ENCODE measurements around the gene OR51V1. TPM values are rescaled to one million over a fixed set of nuclear protein-coding genes. Genes with fewer than 3 reads are reported as not detected.
"Not testable (repeated sequence)": the region's sequence is repeated elsewhere in the genome, so short reads cannot be mapped to it uniquely, and the experiment has no call there.

Gene OR51V1
- total RNA-seq = not detected
- not detected for polyA plus RNA-seq
- long read RNA-seq, donor 1 = 0 reads
- long read RNA-seq, donor 2 = 0 reads
- long read RNA-seq, donor 3 = 0 reads
- long read RNA-seq, donor 4 = 0 reads

DNA sequence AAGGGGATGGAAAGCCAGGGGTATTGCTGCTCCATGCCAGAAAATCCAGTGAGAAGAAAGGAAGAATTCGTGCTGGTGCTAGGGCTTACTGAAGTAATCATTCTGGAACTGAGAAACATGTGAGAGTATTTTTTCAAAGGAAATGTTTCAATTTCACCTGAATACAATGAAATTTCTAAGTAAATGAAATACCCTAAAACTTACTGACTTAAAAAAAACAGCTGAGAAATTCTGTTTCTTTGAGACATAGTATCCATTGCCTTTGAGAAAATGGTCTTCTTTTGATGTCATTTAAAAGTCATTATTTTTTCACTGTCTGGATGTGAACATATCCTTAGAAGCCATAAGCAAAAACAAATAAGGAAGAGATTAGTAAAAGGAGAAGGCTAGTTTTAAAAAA, at the start of gene OR51V1:
Gene OR51V1, minus strand, starts transcription at position 101 of the 400 bp plus-strand sequence. Its CDS starts 0 bp downstream, at position 101.
- Histone ChIP-seq H3K27ac (ENCODE audit: low read length) (no peak within 1 kb of the TSS), H3K4me3 (ENCODE audit: low read length) (no peak within 1 kb of the TSS), H3K4me1 (ENCODE audit: control insufficient read depth, insufficient read depth, low read length) (no peaks in the 10 kb centered on the region), H3K9me3 (ENCODE audit: control insufficient read depth, low read length) (no peaks in the 10 kb centered on the region), H3K27me3 (ENCODE audit: control insufficient read depth, insufficient read depth) (no peaks in the 10 kb centered on the region)
- ATAC-seq = no peak
- intact Hi-C loops (cut with DNase I) = no loop called here
- DNase-seq = no peak
- 68% methylated on average over 1 of the region's 1 CpG for WGBS

DNA sequence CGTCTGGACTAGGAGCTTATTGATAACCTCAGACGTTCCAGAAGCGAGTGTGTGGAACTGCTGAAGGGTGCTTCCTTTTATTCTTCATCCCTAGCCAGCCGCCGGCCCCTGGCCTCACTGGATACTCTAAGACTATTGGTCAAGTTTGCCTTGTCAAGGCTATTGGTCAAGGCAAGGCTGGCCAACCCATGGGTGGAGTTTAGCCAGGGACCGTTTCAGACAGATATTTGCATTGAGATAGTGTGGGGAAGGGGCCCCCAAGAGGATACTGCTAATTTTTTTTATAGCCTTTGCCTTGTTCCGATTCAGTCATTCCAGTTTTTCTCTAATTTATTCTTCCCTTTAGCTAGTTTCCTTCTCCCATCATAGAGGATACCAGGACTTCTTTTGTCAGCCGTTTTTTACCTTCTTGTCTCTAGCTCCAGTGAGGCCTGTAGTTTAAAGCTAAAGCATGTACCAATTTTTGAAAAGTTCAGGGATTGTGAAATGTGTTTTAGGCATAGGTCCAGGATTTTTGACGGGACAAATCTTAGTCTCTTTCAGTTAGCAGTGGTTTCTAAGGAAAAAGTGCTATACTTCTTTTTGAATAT, 49.4 kb upstream of the OR51V1 start, which contains the start of gene HBG1:
Gene HBG1, minus strand, starts transcription at position 51 of the 590 bp plus-strand sequence. CDS start 53 bp downstream, outside the sequence.
- ATAC-seq; H3K27me3 ChIP-seq (ENCODE audit: control insufficient read depth, insufficient read depth); H3K27ac ChIP-seq (ENCODE audit: low read length); H3K4me1 ChIP-seq (ENCODE audit: control insufficient read depth, insufficient read depth, low read length); DNase-seq; H3K9me3 ChIP-seq (ENCODE audit: control insufficient read depth, low read length); intact Hi-C loops (cut with DNase I); H3K4me3 ChIP-seq (ENCODE audit: low read length): not testable (repeated sequence)
- 56% methylated on average over 3 of the region's 9 CpGs for WGBS

GRCh38 chr11:5248498-5248897, 48.0 kb upstream of the OR51V1 start:
- H3K27me3 ChIP-seq (ENCODE audit: control insufficient read depth, insufficient read depth); H3K27ac ChIP-seq (ENCODE audit: low read length); H3K4me3 ChIP-seq (ENCODE audit: low read length); intact Hi-C loops (cut with DNase I); ATAC-seq; H3K9me3 ChIP-seq (ENCODE audit: control insufficient read depth, low read length); H3K4me1 ChIP-seq (ENCODE audit: control insufficient read depth, insufficient read depth, low read length); DNase-seq: not testable (repeated sequence)
- WGBS = 24% methylated on average over 7 of the region's 7 CpGs

- no peak for ATAC-seq
- intact Hi-C loops (cut with DNase I) = no loop called here
- H3K27ac ChIP-seq (ENCODE audit: low read length) = no peak overlapping the region
- no peaks in the 10 kb centered on the region for H3K4me1 ChIP-seq (ENCODE audit: control insufficient read depth, insufficient read depth, low read length)
- WGBS = 76% methylated on average over 3 of the region's 3 CpGs
- DNase-seq = no peak
- H3K4me3 ChIP-seq (ENCODE audit: low read length) = no peak overlapping the region
- no peaks in the 10 kb centered on the region for H3K27me3 ChIP-seq (ENCODE audit: control insufficient read depth, insufficient read depth)
- H3K9me3 ChIP-seq (ENCODE audit: control insufficient read depth, low read length) = no peaks in the 10 kb centered on the region
These were observed 47.1 kb upstream of the OR51V1 start for GRCh38 chr11:5247472-5248192.

DNA sequence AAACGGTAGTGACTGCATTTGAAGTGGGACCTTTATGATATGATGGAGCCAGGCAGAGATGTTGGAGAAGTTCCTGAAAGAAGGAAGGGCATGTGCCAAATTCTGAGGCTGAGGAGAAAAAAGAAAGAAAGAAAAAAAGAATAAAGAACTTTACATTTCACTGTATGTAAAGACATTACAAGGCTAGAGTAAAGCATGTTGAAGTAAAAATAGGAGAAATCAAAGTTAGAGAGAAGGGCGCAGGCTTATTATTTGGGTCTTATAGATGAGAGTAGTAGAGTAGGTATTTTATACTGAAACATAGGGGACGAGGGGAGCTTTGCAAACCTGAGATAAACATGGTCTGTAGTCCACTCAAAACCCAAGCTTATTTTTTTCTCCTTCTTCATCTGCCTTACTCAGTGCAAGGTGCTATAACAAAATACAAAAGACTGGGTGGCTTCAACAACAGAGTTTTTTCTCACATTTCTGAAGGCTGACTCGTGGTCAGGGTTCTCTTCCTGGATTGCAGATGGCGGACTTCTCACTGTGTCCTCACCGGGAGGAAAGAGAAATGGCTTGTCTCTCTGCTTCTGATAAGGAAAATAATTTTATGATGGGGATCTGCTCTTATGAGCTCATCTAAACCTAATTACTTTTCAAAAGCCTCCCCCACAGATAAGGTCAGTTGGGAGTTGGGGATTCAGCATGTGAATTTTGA, 46.4 kb upstream of the OR51V1 start:
- intact Hi-C loops (cut with DNase I) = no loop called here
- 67% methylated on average over 6 of the region's 6 CpGs for WGBS
- Histone ChIP-seq H3K9me3 (ENCODE audit: control insufficient read depth, low read length) (no peaks in the 10 kb centered on the region), H3K4me3 (ENCODE audit: low read length) (no peak overlapping the region), H3K27me3 (ENCODE audit: control insufficient read depth, insufficient read depth) (no peaks in the 10 kb centered on the region), H3K27ac (ENCODE audit: low read length) (no peak overlapping the region), H3K4me1 (ENCODE audit: control insufficient read depth, insufficient read depth, low read length) (no peaks in the 10 kb centered on the region)
- DNase-seq (no peak), ATAC-seq (no peak)

DNA sequence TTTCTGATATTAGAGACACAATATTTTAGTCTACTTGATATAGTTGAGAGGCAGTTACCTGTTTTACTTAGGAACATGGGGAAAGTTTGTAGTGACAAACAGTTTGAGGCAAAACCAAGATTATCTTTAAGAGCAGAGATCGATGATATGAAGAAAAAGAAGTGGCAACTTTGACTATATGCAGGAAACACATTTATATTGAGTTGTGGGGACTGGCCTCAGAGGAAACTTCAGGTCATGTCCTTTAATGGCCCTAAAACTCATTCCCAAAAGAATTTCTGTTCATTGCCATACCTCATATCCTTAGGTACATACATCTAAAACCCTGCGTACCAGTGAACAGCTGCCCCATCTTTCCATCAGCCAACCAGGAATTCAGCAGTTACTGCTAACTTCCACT, 44.7 kb upstream of the OR51V1 start:
- no peak overlapping the region for H3K27ac ChIP-seq (ENCODE audit: low read length)
- DNase-seq = no peak
- no peak for ATAC-seq
- WGBS = 78% methylated on average over 2 of the region's 2 CpGs
- intact Hi-C loops (cut with DNase I) = no loop called here
- no peaks in the 10 kb centered on the region for H3K27me3 ChIP-seq (ENCODE audit: control insufficient read depth, insufficient read depth)
- H3K4me3 ChIP-seq (ENCODE audit: low read length) = no peak overlapping the region
- H3K9me3 ChIP-seq (ENCODE audit: control insufficient read depth, low read length) = no peaks in the 10 kb centered on the region
- no peaks in the 10 kb centered on the region for H3K4me1 ChIP-seq (ENCODE audit: control insufficient read depth, insufficient read depth, low read length)

GRCh38 chr11:5243816-5244180, 43.3 kb upstream of the OR51V1 start:
- H3K4me3 ChIP-seq (ENCODE audit: low read length) = no peak overlapping the region
- WGBS = 81% methylated on average over 4 of the region's 4 CpGs
- intact Hi-C loops (cut with DNase I) = no loop called here
- H3K27me3 ChIP-seq (ENCODE audit: control insufficient read depth, insufficient read depth) = no peaks in the 10 kb centered on the region
- DNase-seq (no peak), ATAC-seq (no peak)
- no peaks in the 10 kb centered on the region for H3K9me3 ChIP-seq (ENCODE audit: control insufficient read depth, low read length)
- H3K27ac ChIP-seq (ENCODE audit: low read length) = no peak overlapping the region
- no peaks in the 10 kb centered on the region for H3K4me1 ChIP-seq (ENCODE audit: control insufficient read depth, insufficient read depth, low read length)

DNA sequence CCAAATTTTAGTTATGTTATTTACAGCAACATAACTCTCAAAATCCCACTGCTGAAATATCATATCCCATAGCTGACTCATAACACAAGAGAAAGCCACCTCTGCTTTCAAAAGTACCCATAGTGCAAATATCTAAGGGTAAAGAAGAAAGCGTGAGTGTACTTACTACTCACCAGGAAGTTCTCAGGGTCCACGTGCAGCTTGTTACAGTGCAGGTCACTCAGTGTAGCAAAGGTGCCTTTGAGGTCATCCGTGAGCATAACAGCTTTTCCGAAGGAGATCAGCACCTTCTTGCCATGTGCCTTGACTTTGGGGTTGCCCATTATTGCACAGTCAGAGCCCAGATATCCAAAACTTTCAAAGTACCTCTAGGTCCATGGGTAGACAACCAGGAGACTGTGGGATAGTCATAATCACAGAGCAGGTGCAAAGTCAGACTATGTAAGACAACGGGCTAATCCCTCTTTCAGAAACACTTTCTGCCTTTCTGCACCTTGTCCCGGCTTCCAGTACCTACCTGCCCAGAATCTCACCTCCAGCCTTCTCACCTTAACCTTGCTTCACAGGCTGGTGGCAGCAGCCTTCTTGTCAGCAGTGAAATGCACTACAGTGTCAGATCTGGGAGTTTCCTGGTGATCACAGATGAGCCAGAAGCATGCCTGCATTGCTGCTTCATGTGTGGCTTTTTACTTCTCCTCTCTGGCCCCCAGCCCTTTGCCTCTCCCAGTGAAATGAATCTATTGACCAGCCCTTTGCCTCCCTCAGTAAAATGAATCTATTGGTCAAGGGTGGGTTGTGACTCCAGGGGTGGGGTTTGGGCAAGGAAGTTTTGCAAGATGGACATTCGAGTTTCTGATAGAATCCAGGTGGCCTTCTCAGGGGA, 42.7 kb upstream of the OR51V1 start:
- H3K4me3 ChIP-seq (ENCODE audit: low read length) = no peak overlapping the region
- intact Hi-C loops (cut with DNase I) = no loop called here

GRCh38 chr11:5242208-5242607, 41.7 kb upstream of the OR51V1 start:
- no peak overlapping the region for H3K27ac ChIP-seq (ENCODE audit: low read length)
- no peak for ATAC-seq
- H3K27me3 ChIP-seq (ENCODE audit: control insufficient read depth, insufficient read depth) = no peaks in the 10 kb centered on the region
- DNase-seq = no peak
- intact Hi-C loops (cut with DNase I) = no loop called here
- WGBS = 53% methylated on average over 2 of the region's 2 CpGs
- H3K4me1 ChIP-seq (ENCODE audit: control insufficient read depth, insufficient read depth, low read length) = no peaks in the 10 kb centered on the region
- H3K4me3 ChIP-seq (ENCODE audit: low read length) = no peak overlapping the region
- H3K9me3 ChIP-seq (ENCODE audit: control insufficient read depth, low read length) = no peaks in the 10 kb centered on the region

More for the DNA sequence above, 42.7 kb upstream of the OR51V1 start:
- no peak for DNase-seq
- H3K9me3 ChIP-seq (ENCODE audit: control insufficient read depth, low read length) = no peaks in the 10 kb centered on the region
- no peak for ATAC-seq
- no peaks in the 10 kb centered on the region for H3K27me3 ChIP-seq (ENCODE audit: control insufficient read depth, insufficient read depth)
- H3K4me1 ChIP-seq (ENCODE audit: control insufficient read depth, insufficient read depth, low read length) = no peaks in the 10 kb centered on the region
- 71% methylated on average over 7 of the region's 7 CpGs for WGBS
- no peak overlapping the region for H3K27ac ChIP-seq (ENCODE audit: low read length)

DNA sequence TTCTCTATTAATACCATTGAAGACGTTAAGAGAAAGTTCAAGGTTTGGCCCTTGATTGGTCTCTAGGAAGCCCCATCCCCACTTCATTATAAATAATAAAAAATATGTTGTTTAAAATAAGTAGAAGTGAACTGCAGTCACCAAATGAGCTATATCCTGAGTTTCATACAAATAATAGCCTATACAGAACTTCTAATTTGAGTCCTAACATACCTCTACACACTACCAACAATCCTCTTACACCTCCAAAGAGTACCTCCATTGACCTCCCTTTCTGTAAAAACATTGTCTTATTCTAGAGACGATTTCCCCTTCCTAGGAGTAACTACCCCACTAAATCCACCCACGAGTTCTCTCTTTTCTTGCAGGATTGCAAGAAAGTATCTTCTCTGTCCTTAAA, 41.0 kb upstream of the OR51V1 start:
- intact Hi-C loops (cut with DNase I) = no loop called here
- no peaks in the 10 kb centered on the region for H3K4me1 ChIP-seq (ENCODE audit: control insufficient read depth, insufficient read depth, low read length)
- H3K9me3 ChIP-seq (ENCODE audit: control insufficient read depth, low read length) = no peaks in the 10 kb centered on the region
- no peak overlapping the region for H3K4me3 ChIP-seq (ENCODE audit: low read length)
- 58% methylated on average over 3 of the region's 3 CpGs for WGBS
- ATAC-seq = no peak
- no peak for DNase-seq
- no peaks in the 10 kb centered on the region for H3K27me3 ChIP-seq (ENCODE audit: control insufficient read depth, insufficient read depth)
- no peak overlapping the region for H3K27ac ChIP-seq (ENCODE audit: low read length)

All from right cardiac atrium (tissue), 5 donors.